ENCODE data around the gene PTPRO. TPM values are rescaled to one million over a fixed set of nuclear protein-coding genes. Genes with fewer than 3 reads are reported as not detected.

Gene PTPRO
- total and polyA plus RNA-seq, 10 of the 15 experiments (the other 5 are each of a cell fraction or from before 2014, with no cell fraction given), result 1.2 to 5.3 (median 3.5) TPM

Other genes starting within 250 kb of the PTPRO start
- gene RERG, start 101.1 kb upstream of the PTPRO start, total RNA-seq (2014; rRNA removed), result 0.16 TPM in 1 of 2 replicates, not detected in the other
- gene RERG, start 101.1 kb upstream of the PTPRO start, total RNA-seq (2014; rRNA removed; fragmentation: Illumina TruSeq; extraction: Trizol), result 0.04 TPM in 1 of 2 replicates, not detected in the other
- not detected in 2 replicates for gene RERG, start 101.1 kb upstream of the PTPRO start, total RNA-seq (2021)
- 5.3 and 9.5 TPM in 2 replicates for gene RERG, start 101.1 kb upstream of the PTPRO start, polyA plus RNA-seq (2011; rRNA removed)
- 0.03 TPM in 1 of 2 replicates, not detected in the other for gene RERG, start 101.1 kb upstream of the PTPRO start, polyA plus RNA-seq (2014; fragmentation: Illumina TruSeq; extraction: Trizol)
- gene RERG, start 101.1 kb upstream of the PTPRO start, polyA plus RNA-seq (2014; fragmentation: Nextera tagmentation; extraction: Ambion mirVana), result under 1 TPM; 0.05 to 0.11 TPM
- not detected in 2 replicates for gene RERG, start 101.1 kb upstream of the PTPRO start, polyA plus RNA-seq (2014; rRNA removed)
- not detected for gene RERG, start 101.1 kb upstream of the PTPRO start, polyA plus RNA-seq (2016; fragmentation: Nextera tagmentation; extraction: Ambion mirVana)

Data from GM12878 (cell line).